A673 (cell line): ENCODE results near the gene GNAZ. TPM values are rescaled to one million over a fixed set of nuclear protein-coding genes. Genes with fewer than 3 reads are reported as not detected.

ENCODE experiments used
- BruUV-seq: library from RNA; stranded (reverse); fragments of 400-500 nt; replicated peaks from 2 replicates; lab custom pipeline; 2021; lab: Mats Ljungman, UMichigan
- CTCF ChIA-PET: fragments of 300-600 bp; sonication (Branson Sonifier 250); formaldehyde crosslinking; loops from one replicate; lab custom pipeline; 2022; ENCODE audit warnings: antibody characterized with exemption; lab: Charles Lee
- POLR2A ChIA-PET: fragments of 300-600 bp; sonication (Branson Sonifier 250); formaldehyde crosslinking; loops from one replicate; lab custom pipeline; 2022; ENCODE audit warnings: antibody characterized with exemption; ENCODE audit not compliant: low non-redundant PET; lab: Charles Lee
- DNase-seq: peaks from one replicate; pipeline ENCODE4 v3.0.0-alpha.2; 2015; ENCODE audit warnings: low spot score
- H3K27ac ChIP-seq: fragments of 200-600 bp; sonication (generic); 2 replicates; pipeline ENCODE4 v1.5.1; 2016; ENCODE audit warnings: mixed run types, low read depth, mild to moderate bottlenecking, mixed read lengths, antibody characterized with exemption, low read length; ENCODE audit not compliant: poor library complexity, severe bottlenecking
- H3K27me3 ChIP-seq: fragments of 200-600 bp; sonication (generic); replicated peaks from 2 replicates; pipeline ENCODE4 v1.6.1; 2017; ENCODE audit warnings: mixed run types, low read depth, mild to moderate bottlenecking, mixed read lengths, antibody characterized with exemption, low read length; ENCODE audit not compliant: insufficient read depth, poor library complexity
- H3K36me3 ChIP-seq: fragments of 200-600 bp; sonication (generic); 2 replicates; pipeline ENCODE4 v1.6.1; 2016; ENCODE audit warnings: mixed run types, mild to moderate bottlenecking, mixed read lengths, antibody characterized with exemption, low read length; ENCODE audit not compliant: insufficient read depth, poor library complexity, severe bottlenecking
- H3K4me1 ChIP-seq: fragments of 200-600 bp; sonication (generic); 2 replicates; pipeline ENCODE4 v1.6.1; 2017; ENCODE audit warnings: mixed run types, mild to moderate bottlenecking, mixed read lengths, antibody characterized with exemption, low read length; ENCODE audit not compliant: insufficient read depth, poor library complexity, severe bottlenecking
- H3K4me3 ChIP-seq: fragments of 200-600 bp; sonication (generic); 2 replicates; pipeline ENCODE4 v1.5.1; 2016; ENCODE audit warnings: low read depth, mixed run types, mild to moderate bottlenecking, mixed read lengths, low read length; ENCODE audit not compliant: poor library complexity, severe bottlenecking
- H3K9me3 ChIP-seq: fragments of 200-600 bp; sonication (generic); 2 replicates; pipeline ENCODE4 v1.6.1; 2016; ENCODE audit warnings: mixed run types, low read depth, mild to moderate bottlenecking, mixed read lengths, antibody characterized with exemption, low read length; ENCODE audit not compliant: poor library complexity, severe bottlenecking
- CTCF ChIP-seq: fragments of 300-800, 200-600 bp; sonication (generic); conservative IDR thresholded peaks from 2 replicates; pipeline ENCODE4 v1.5.1; 2017; ENCODE audit warnings: low read depth, mild to moderate bottlenecking, antibody characterized with exemption, low read length, moderate library complexity, mixed read lengths
- EZH2 ChIP-seq: fragments of 200-600 bp; sonication (generic); IDR thresholded peaks from 2 replicates; pipeline ENCODE4 v1.6.1; 2017; ENCODE audit warnings: borderline replicate concordance, low read depth, mild to moderate bottlenecking, mixed read lengths, antibody characterized with exemption, low read length; ENCODE audit not compliant: poor library complexity, severe bottlenecking
- intact Hi-C: fragments of 100-400 bp; cut with micrococcal nuclease; formaldehyde crosslinking; loops from one replicate; pipeline ENCODE4 v1.10.0; 2022; ENCODE audit not compliant: unreplicated experiment
- total RNA-seq: library from RNA; stranded (reverse); gene quantifications from 2 replicates; pipeline ENCODE4 v1.2.3, GENCODE V29; 2021

The GNAZ gene
- total RNA-seq, 1 experiment from 2014 or later, result 5.1 TPM

- no TSS peak for BruUV-seq
- no peaks in the 10 kb centered on the region for H3K4me1 ChIP-seq
- H3K36me3 ChIP-seq, result no peaks in the 10 kb centered on the region
- H3K27ac ChIP-seq, result no peak overlapping the region
- CTCF ChIA-PET, result interaction anchor here (0.6 to 1.0 kb wide), 2 partner anchors 44 to 166 kb away, joined by 3 to 5 read pairs; no protein-coding TSS in a partner anchor
- no peak overlapping the region for H3K4me3 ChIP-seq
- no peaks in the 10 kb centered on the region for H3K27me3 ChIP-seq
- no peak for DNase-seq
- no peak for TF ChIP-seq EZH2
- no peak for TF ChIP-seq CTCF
- no peaks in the 10 kb centered on the region for H3K9me3 ChIP-seq
- POLR2A ChIA-PET, result no interaction called here
- intact Hi-C loops, result loop anchor here (10.0 kb wide), 1 partner anchor 272 kb away; no protein-coding TSS in a partner anchor
Observed at GRCh38 chr22:23126165-23127054, 56.1 kb downstream of the GNAZ start.

- ChIA-PET POLR2A (no interaction called here), CTCF (interaction anchor here (0.6 to 3.5 kb wide), 3 partner anchors 15 to 167 kb away, joined by 5 to 38 read pairs (median 5); partner anchors contain the start of gene RSPH14)
- no peaks in the 10 kb centered on the region for H3K9me3 ChIP-seq
- TF ChIP-seq EZH2 (no peak), CTCF (no peak)
- no peaks in the 10 kb centered on the region for H3K36me3 ChIP-seq
- intact Hi-C loops, result loop anchor here (10.0 kb wide), 1 partner anchor 272 kb away; no protein-coding TSS in a partner anchor
- H3K4me3 ChIP-seq, result no peak overlapping the region
- H3K4me1 ChIP-seq, result no peaks in the 10 kb centered on the region
- H3K27me3 ChIP-seq, result no peaks in the 10 kb centered on the region
- no TSS peak for BruUV-seq
- no peak for DNase-seq
- no peak overlapping the region for H3K27ac ChIP-seq
Observed at GRCh38 chr22:23127055-23127756, 56.9 kb downstream of the GNAZ start.

GRCh38 chr22:23127788-23128187, 57.5 kb downstream of the GNAZ start:
- TF ChIP-seq CTCF (no peak), EZH2 (no peak)
- Histone ChIP-seq H3K4me3 (no peak overlapping the region), H3K36me3 (no peaks in the 10 kb centered on the region), H3K4me1 (no peaks in the 10 kb centered on the region), H3K27me3 (no peaks in the 10 kb centered on the region), H3K27ac (no peak overlapping the region), H3K9me3 (no peaks in the 10 kb centered on the region)
- intact Hi-C loops, result loop anchor here (1.0 to 10.0 kb wide), 2 partner anchors 168 to 273 kb away; no protein-coding TSS in a partner anchor
- ChIA-PET POLR2A (no interaction called here), CTCF (interaction anchor here (0.6 to 3.5 kb wide), 4 partner anchors 14 to 170 kb away, joined by 3 to 38 read pairs (median 8); partner anchors contain the start of gene RSPH14)
- BruUV-seq, result no TSS peak
- no peak for DNase-seq
